Liver (tissue), 9 donors: ENCODE results near the gene UBE2D2. TPM values are rescaled to one million over a fixed set of nuclear protein-coding genes. Genes with fewer than 3 reads are reported as not detected.

Experiments used
- DNase-seq: peaks from one replicate; pipeline ENCODE4 v3.0.0-alpha.2; 2017; ENCODE audit warnings: low spot score
- H3K27ac ChIP-seq, 2 donors: one replicate each; pipeline ENCODE4 v1.7.0; 2013; ENCODE audit warnings: inconsistent platforms in 2 of 2, low read length in 2 of 2, control low read depth in 1 of 2, low read depth in 1 of 2, mild to moderate bottlenecking in 1 of 2
- H3K27me3 ChIP-seq, 4 donors: one replicate each; pipeline versions ENCODE4 v1.6.1 to v1.7.0; 2013; ENCODE audit warnings: low read length in 3 of 4, inconsistent platforms in 1 of 4, mild to moderate bottlenecking in 1 of 4, moderate library complexity in 1 of 4; ENCODE audit not compliant: control insufficient read depth in 4 of 4, insufficient read depth in 4 of 4
- H3K36me3 ChIP-seq, 4 donors: one replicate each; pipeline versions ENCODE4 v1.6.1 to v1.7.0; 2013; ENCODE audit warnings: low read length in 3 of 4, mild to moderate bottlenecking in 3 of 4, low read depth in 1 of 4, moderate library complexity in 1 of 4; ENCODE audit not compliant: control insufficient read depth in 4 of 4, insufficient read depth in 3 of 4
- H3K4me1 ChIP-seq, 4 donors: one replicate each; pipeline versions ENCODE4 v1.6.1 to v1.7.0; 2013; ENCODE audit warnings: low read length in 3 of 4, mild to moderate bottlenecking in 3 of 4, moderate library complexity in 1 of 4; ENCODE audit not compliant: control insufficient read depth in 4 of 4, insufficient read depth in 4 of 4
- H3K4me3 ChIP-seq, 3 donors: one replicate each; pipeline versions ENCODE4 v1.6.1 to v1.7.0; 2013; ENCODE audit warnings: low read length in 3 of 3, control low read depth in 1 of 3, low read depth in 1 of 3, mild to moderate bottlenecking in 1 of 3
- H3K9ac ChIP-seq, 2 donors: one replicate each; pipeline ENCODE4 v1.7.0; 2013; ENCODE audit warnings: low read length in 2 of 2, mild to moderate bottlenecking in 2 of 2, moderate library complexity in 2 of 2, control low read depth in 1 of 2, low read depth in 1 of 2
- H3K9me3 ChIP-seq, 4 donors: one replicate each; pipeline versions ENCODE4 v1.6.1 to v1.7.0; 2013; ENCODE audit warnings: low read length in 3 of 4; ENCODE audit not compliant: control insufficient read depth in 4 of 4
- CTCF ChIP-seq: fragments of 150-350 bp; IDR thresholded peaks from 2 replicates; pipeline ENCODE4 v1.5.1; 2017; ENCODE audit warnings: improper control_type of control experiment, low read depth, low read length; ENCODE audit not compliant: missing input control
- EGR1 ChIP-seq, 2 donors: IDR thresholded peaks; 2 replicates each; pipeline ENCODE4 v1.6.1; 2016 to 2018; ENCODE audit warnings: antibody characterized with exemption in 2 of 2, low read depth in 2 of 2
- FOXA1 ChIP-seq: IDR thresholded peaks from 2 replicates; pipeline ENCODE4 v1.6.1; 2016; ENCODE audit warnings: antibody characterized with exemption
- FOXA2 ChIP-seq: IDR thresholded peaks from 2 replicates; pipeline ENCODE4 v1.6.1; 2016; ENCODE audit warnings: antibody characterized with exemption
- HNF4A ChIP-seq, 2 donors: conservative IDR thresholded peaks; 2 replicates each; pipeline ENCODE4 v1.6.1; 2016; ENCODE audit warnings: antibody characterized with exemption in 2 of 2, mild to moderate bottlenecking in 2 of 2
- NR2F2 ChIP-seq: IDR thresholded peaks from 2 replicates; pipeline ENCODE4 v1.6.1; 2016; ENCODE audit warnings: antibody characterized with exemption
- RAD21 ChIP-seq, 2 donors: IDR thresholded peaks; 2 replicates each; pipeline ENCODE4 v1.6.1; 2016; ENCODE audit warnings: antibody characterized with exemption in 2 of 2, mild to moderate bottlenecking in 2 of 2
- REST ChIP-seq: IDR thresholded peaks from 2 replicates; pipeline ENCODE4 v1.6.1; 2016; ENCODE audit warnings: antibody characterized with exemption, mild to moderate bottlenecking
- RXRA ChIP-seq, 2 donors: IDR thresholded peaks; 2 replicates each; pipeline ENCODE4 v1.6.1; 2017 to 2018; ENCODE audit warnings: antibody characterized with exemption in 2 of 2, mild to moderate bottlenecking in 1 of 2
- YY1 ChIP-seq: IDR thresholded peaks from 2 replicates; pipeline ENCODE4 v1.6.1; 2016; ENCODE audit warnings: antibody characterized with exemption, mild to moderate bottlenecking
- ZBTB33 ChIP-seq: IDR thresholded peaks from 2 replicates; pipeline ENCODE4 v1.6.1; 2016; ENCODE audit warnings: antibody characterized with exemption
- WGBS: extraction: QIAGEN DNeasy Blood & Tissue Kit; methylation state at CpG from one replicate; pipeline ENCODE4 v1.1.7; 2013; 5-methylcytosine and 5-hydroxymethylcytosine counted together
- polyA plus RNA-seq, 2 donors: library from polyadenylated mRNA; stranded (reverse) in 1 of 2; unstranded in 1 of 2; fragments of 200-250 nt in 1 of 2; fragments of >200 nt in 1 of 2; fragmentation: Nextera tagmentation in 1 of 2; extraction: Ambion mirVana in 1 of 2; gene quantifications; one replicate each; pipeline versions ENCODE4 v1.2.1 to v1.2.3, GENCODE V29; 2013 to 2015
- total RNA-seq, 2 donors: library from RNA; depleted of rRNA; stranded (reverse); fragments of >200 nt; gene quantifications; one replicate each; pipeline ENCODE4 v1.2.3, GENCODE V29; 2014
- donor health status: healthy.
- donor health status: healthy.
- donor health status: healthy.
- donor health status: healthy.
- donor health status: healthy.

UBE2D2 gene
- total and polyA plus RNA-seq, 4 donors: 17.0 to 53.6 (median 41.4) TPM

GRCh38 chr5:139523635-139524445, 37.3 kb upstream of the UBE2D2 start:
- TF ChIP-seq REST: no peak
- TF ChIP-seq NR2F2: no peak
- no peak for TF ChIP-seq FOXA2
- TF ChIP-seq HNF4A (conservative IDR thresholded peaks at IDR 0.05): no peak
- no peak for TF ChIP-seq EGR1 (IDR thresholded peaks at IDR 0.05; ENCODE audit: low read depth in 2 of 2)
- no peak for TF ChIP-seq CTCF
- TF ChIP-seq FOXA1: no peak
- no peak for TF ChIP-seq RXRA (IDR thresholded peaks at IDR 0.05)
- no peak for TF ChIP-seq ZBTB33
- 81% methylated on average over 10 of the region's 10 CpGs for WGBS
- no peaks in the 10 kb centered on the region for H3K4me1 ChIP-seq
- no peak overlapping the region for H3K27ac ChIP-seq
- H3K4me3 ChIP-seq: no peak overlapping the region
- H3K9me3 ChIP-seq: no peaks in the 10 kb centered on the region
- H3K9ac ChIP-seq: no peak overlapping the region
- no peaks in the 10 kb centered on the region for H3K36me3 ChIP-seq
- no peak for DNase-seq
- no peaks in the 10 kb centered on the region for H3K27me3 ChIP-seq

- Histone ChIP-seq H3K4me1 (no peaks in the 10 kb centered on the region), H3K27me3 (no peaks in the 10 kb centered on the region), H3K9me3 (no peaks in the 10 kb centered on the region), H3K4me3 (no peak overlapping the region), H3K9ac (no peak overlapping the region), H3K36me3 (no peaks in the 10 kb centered on the region), H3K27ac (no peak overlapping the region)
- WGBS: 89% methylated on average over 4 of the region's 4 CpGs
- no peak for TF ChIP-seq YY1
- TF ChIP-seq RAD21 (IDR thresholded peaks at IDR 0.05): no peak
- no peak for DNase-seq
Observed at GRCh38 chr5:139524446-139524845, 36.7 kb upstream of the UBE2D2 start.
